IMR-90 (cell line): ENCODE data around the gene PCGF2. TPM values are rescaled to one million over a fixed set of nuclear protein-coding genes. Genes with fewer than 3 reads are reported as not detected.

Experiments used
- ATAC-seq: fragments of 200-7000 bp; cut with Tn5 transposase; 2 replicates; pipeline ENCODE4 v1.9.1; 2020; ENCODE audit warnings: low read depth, mild to moderate bottlenecking, moderate library complexity
- BruUV-seq: library from RNA; stranded (reverse); fragments of 400-500 nt; replicated peaks from 2 replicates; lab custom pipeline; 2021; lab: Mats Ljungman, UMichigan
- CTCF ChIA-PET: fragments of 300-600 bp; formaldehyde crosslinking; extraction: SDS; loops from one replicate; lab custom pipeline; 2021; ENCODE audit warnings: antibody characterized with exemption; lab: Yijun Ruan, JAX
- POLR2A ChIA-PET: fragments of 300-600 bp; sonication (Branson Sonifier 250); formaldehyde crosslinking; loops from one replicate; lab custom pipeline; 2022; ENCODE audit warnings: antibody characterized with exemption; ENCODE audit not compliant: unreplicated experiment; lab: Charles Lee
- DNase-seq: peaks from one replicate; pipeline ENCODE4 v3.0.0; 2013
- H2AFZ ChIP-seq: replicated peaks from 2 replicates; pipeline ENCODE3; 2013; ENCODE audit warnings: low read length, mild to moderate bottlenecking; ENCODE audit not compliant: poor library complexity
- H2AK5ac ChIP-seq: 2 replicates; pipeline ENCODE4 v1.6.1; 2013; ENCODE audit warnings: low read depth, low read length, inconsistent platforms
- H2AK9ac ChIP-seq: replicated peaks from 2 replicates; pipeline ENCODE3; 2013; ENCODE audit warnings: mild to moderate bottlenecking, low read depth, low read length, moderate library complexity; ENCODE audit not compliant: poor library complexity
- H2BK120ac ChIP-seq: 2 replicates; pipeline ENCODE4 v1.6.1; 2013; ENCODE audit warnings: low read depth, low read length, inconsistent platforms
- H2BK15ac ChIP-seq: 3 replicates; pipeline ENCODE4 v1.6.1; 2013; ENCODE audit warnings: low read depth, low read length, inconsistent platforms
- H2BK20ac ChIP-seq: 2 replicates; pipeline ENCODE4 v1.6.1; 2013; ENCODE audit warnings: low read depth, mild to moderate bottlenecking, inconsistent platforms, low read length, moderate library complexity
- H2BK5ac ChIP-seq: 2 replicates; pipeline ENCODE4 v1.6.1; 2013; ENCODE audit warnings: mild to moderate bottlenecking, low read depth, low read length, inconsistent platforms; ENCODE audit not compliant: poor library complexity, severe bottlenecking
- H3K14ac ChIP-seq: replicated peaks from 2 replicates; pipeline ENCODE4 v1.6.1; 2013; ENCODE audit warnings: low read depth, low read length, inconsistent platforms
- H3K18ac ChIP-seq: 2 replicates; pipeline ENCODE4 v1.6.1; 2013; ENCODE audit warnings: low read depth, low read length, control low read depth
- H3K23ac ChIP-seq: 2 replicates; pipeline ENCODE4 v1.6.1; 2013; ENCODE audit warnings: low read depth, low read length, inconsistent platforms
- H3K27ac ChIP-seq: 2 replicates; pipeline ENCODE4 v1.5.1; 2013; ENCODE audit warnings: mild to moderate bottlenecking, control low read depth, low read length; ENCODE audit not compliant: insufficient read depth
- H3K27me3 ChIP-seq: 2 replicates; pipeline ENCODE4 v1.6.1; 2013; ENCODE audit warnings: low read length; ENCODE audit not compliant: control insufficient read depth, insufficient read depth
- H3K36me3 ChIP-seq: 2 replicates; pipeline ENCODE4 v1.6.1; 2013; ENCODE audit warnings: low read length, mixed read lengths; ENCODE audit not compliant: control insufficient read depth, insufficient read depth
- H3K4ac ChIP-seq: 2 replicates; pipeline ENCODE4 v1.6.1; 2013; ENCODE audit warnings: low read depth, low read length, inconsistent platforms
- H3K4me1 ChIP-seq: 2 replicates; pipeline ENCODE4 v1.6.1; 2013; ENCODE audit warnings: low read length, mixed read lengths; ENCODE audit not compliant: control insufficient read depth, insufficient read depth
- H3K4me2 ChIP-seq: 2 replicates; pipeline ENCODE4 v1.6.1; 2013; ENCODE audit warnings: low read depth, mild to moderate bottlenecking, control low read depth, low read length, moderate library complexity
- H3K4me3 ChIP-seq: 2 replicates; pipeline ENCODE4 v1.5.1; 2013; ENCODE audit warnings: low read depth, mild to moderate bottlenecking, control low read depth, low read length, moderate library complexity; ENCODE audit not compliant: insufficient read depth
- H3K56ac ChIP-seq: 2 replicates; pipeline ENCODE4 v1.6.1; 2013; ENCODE audit warnings: low read length, inconsistent platforms; ENCODE audit not compliant: insufficient read depth; ENCODE audit errors: extremely low read depth
- H3K79me1 ChIP-seq, 2 experiments: 2 replicates each; pipeline ENCODE4 v1.6.1; 2013; ENCODE audit warnings: low read length in 2 of 2, inconsistent platforms in 1 of 2, low read depth in 1 of 2
- H3K9ac ChIP-seq: 2 replicates; pipeline ENCODE4 v1.6.1; 2013; ENCODE audit warnings: low read depth, low read length, control low read depth
- H3K9me1 ChIP-seq: 2 replicates; pipeline ENCODE4 v1.6.1; 2013; ENCODE audit warnings: low read length, inconsistent platforms; ENCODE audit not compliant: insufficient read depth
- H3K9me3 ChIP-seq: 2 replicates; pipeline ENCODE4 v1.6.1; 2013; ENCODE audit warnings: low read length; ENCODE audit not compliant: control insufficient read depth, insufficient read depth
- H4K20me1 ChIP-seq: 2 replicates; pipeline ENCODE4 v1.6.1; 2013; ENCODE audit warnings: low read length, inconsistent platforms; ENCODE audit not compliant: insufficient read depth
- H4K5ac ChIP-seq: 2 replicates; pipeline ENCODE4 v1.6.1; 2013; ENCODE audit warnings: mild to moderate bottlenecking, low read depth, low read length, control low read depth
- H4K8ac ChIP-seq, 2 experiments: 2 replicates each; pipeline ENCODE4 v1.6.1; 2013; ENCODE audit warnings: low read depth in 2 of 2, low read length in 2 of 2, control low read depth in 1 of 2, inconsistent platforms in 1 of 2
- H4K91ac ChIP-seq: 2 replicates; pipeline ENCODE4 v1.6.1; 2013; ENCODE audit warnings: low read depth, low read length, inconsistent platforms; ENCODE audit not compliant: insufficient read depth
- BHLHE40 ChIP-seq: fragments of 150-350 bp; IDR thresholded peaks from 2 replicates; pipeline ENCODE4 v1.6.1; 2016; ENCODE audit warnings: mild to moderate bottlenecking, low read depth, low read length
- CEBPB ChIP-seq: IDR thresholded peaks from 2 replicates; pipeline ENCODE4 v1.6.1; 2012; ENCODE audit warnings: low read depth, low read length, improper control_type of control experiment
- CHD1 ChIP-seq: IDR thresholded peaks from 2 replicates; pipeline ENCODE4 v1.6.1; 2012; ENCODE audit warnings: low read depth, low read length, improper control_type of control experiment
- FOS ChIP-seq: fragments of 150-350 bp; IDR thresholded peaks from 2 replicates; pipeline ENCODE4 v1.6.1; 2016; ENCODE audit warnings: low read depth, low read length
- MAFK ChIP-seq: IDR thresholded peaks from 2 replicates; pipeline ENCODE4 v1.6.1; 2012; ENCODE audit warnings: low read depth, low read length, improper control_type of control experiment
- MXI1 ChIP-seq: IDR thresholded peaks from 2 replicates; pipeline ENCODE4 v1.6.1; 2012; ENCODE audit warnings: low read depth, mild to moderate bottlenecking, low read length, moderate library complexity, borderline replicate concordance
- NFE2L2 ChIP-seq: fragments of 150-350 bp; IDR thresholded peaks from 2 replicates; pipeline ENCODE4 v1.6.1; 2016; ENCODE audit warnings: low read depth, mild to moderate bottlenecking, low read length
- POLR2A ChIP-seq: IDR thresholded peaks from 2 replicates; pipeline ENCODE4 v1.6.1; 2012; ENCODE audit warnings: mild to moderate bottlenecking, low read depth, low read length
- RAD21 ChIP-seq: IDR thresholded peaks from 2 replicates; pipeline ENCODE4 v1.6.1; 2012; ENCODE audit warnings: low read length, improper control_type of control experiment
- RCOR1 ChIP-seq: IDR thresholded peaks from 2 replicates; pipeline ENCODE4 v1.6.1; 2012; ENCODE audit warnings: mild to moderate bottlenecking, low read length, improper control_type of control experiment; ENCODE audit not compliant: insufficient replicate concordance
- RFX5 ChIP-seq: IDR thresholded peaks from 2 replicates; pipeline ENCODE4 v1.8.0; 2012; ENCODE audit warnings: low read depth, mild to moderate bottlenecking, low read length, moderate library complexity
- SMC3 ChIP-seq: fragments of 150-350 bp; IDR thresholded peaks from 2 replicates; pipeline ENCODE4 v1.6.1; 2016; ENCODE audit warnings: low read depth, mild to moderate bottlenecking, antibody characterized with exemption, low read length, moderate library complexity
- WGBS, 2 experiments: methylation state at CpG; one replicate each; pipeline versions ENCODE4 v1.1.5 to v1.1.7; 2013; ENCODE audit warnings: missing lambda C conversion rate in 2 of 2; ENCODE audit not compliant: insufficient read length in 1 of 2; ENCODE audit errors: extremely low coverage in 2 of 2; 5-methylcytosine and 5-hydroxymethylcytosine counted together
- dilution Hi-C: fragments of 300-500 bp; cut with HindIII; formaldehyde crosslinking; loops from one replicate; pipeline ENCODE4 v1.14.3; 2018; ENCODE audit warnings: low sequenced_read_pairs; ENCODE audit not compliant: unreplicated experiment
- in situ Hi-C: fragments of 300-500 bp; cut with MboI; formaldehyde crosslinking; loops from 3 replicates; pipeline ENCODE4 v1.14.3; 2019; ENCODE audit warnings: low sequenced_read_pairs, inconsistent platforms, mixed read lengths
- intact Hi-C: fragments of 100-400 bp; cut with micrococcal nuclease; formaldehyde crosslinking; loops from 2 replicates; pipeline ENCODE4 v1.10.0; 2022
- polyA plus RNA-seq, 3 experiments: library from polyadenylated mRNA; depleted of rRNA; stranded (reverse); fragments of >200 nt; gene quantifications; 2 replicates each; pipeline ENCODE4 v1.2.3, GENCODE V29; 2012; ENCODE audit warnings: low replicate concordance in 1 of 3
- total RNA-seq: library from RNA; depleted of rRNA; stranded (reverse); fragments of >200 nt; gene quantifications from 2 replicates; pipeline ENCODE4 v1.2.3, GENCODE V29; 2012
- TF ChIP-seq, protein P1 (sequence below): fragments of 150-350 bp; IDR thresholded peaks from 2 replicates; pipeline ENCODE4 v1.6.1; 2016; ENCODE audit warnings: low read depth, mild to moderate bottlenecking, low read length, moderate library complexity, borderline replicate concordance
- TF ChIP-seq, protein P2 (sequence below): conservative IDR thresholded peaks from 2 replicates; pipeline ENCODE4 v1.5.1; 2012; ENCODE audit warnings: mild to moderate bottlenecking, low read depth, low read length, improper control_type of control experiment
- TF ChIP-seq, protein P3 (sequence below): fragments of 150-350 bp; IDR thresholded peaks from 2 replicates; pipeline ENCODE4 v1.6.1; 2017; ENCODE audit warnings: mild to moderate bottlenecking, antibody characterized with exemption, low read length, low read depth

The PCGF2 gene
- total and polyA plus RNA-seq, 2 of the 4 experiments (the other 2 are of a cell fraction): 1.1 to 18.2 TPM

DNA sequence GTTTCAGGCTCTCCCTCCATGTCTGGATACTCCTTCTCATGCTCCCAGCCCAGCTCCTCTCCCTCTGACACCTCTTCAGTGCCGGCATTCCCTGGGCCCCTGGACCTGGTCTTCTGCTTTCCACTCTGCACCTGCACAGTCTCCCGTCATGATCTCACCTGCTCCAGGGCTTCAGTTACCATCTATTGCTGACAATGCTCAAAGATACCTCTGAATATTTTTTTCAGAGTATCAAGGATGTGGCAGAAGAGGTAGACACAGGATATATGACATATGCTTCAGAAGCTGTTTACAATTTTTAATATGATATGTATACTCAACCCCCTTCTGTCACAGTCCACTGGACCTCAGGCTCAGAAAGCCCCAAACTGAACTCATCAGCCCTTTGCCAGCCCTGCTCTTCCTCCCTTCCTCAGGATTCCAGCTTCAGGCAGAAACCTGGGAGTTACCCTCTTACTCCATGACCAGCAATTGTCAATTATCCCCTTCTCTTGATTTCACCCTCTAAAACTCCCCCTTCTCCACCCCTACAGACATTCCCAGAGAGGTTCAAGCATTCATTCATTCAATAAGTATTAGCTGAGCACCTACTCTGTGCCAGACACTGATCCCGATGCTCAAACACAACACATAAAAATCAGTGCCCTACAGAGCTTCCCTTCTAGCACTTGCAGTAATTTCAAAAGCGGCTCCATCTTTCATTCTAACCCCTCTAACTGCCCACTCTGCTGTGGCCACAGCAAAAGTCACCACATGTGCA, 50.9 kb downstream of the PCGF2 start:
- CTCF ChIA-PET: interaction anchor here (0.6 kb wide), 2 partner anchors 19 to 55 kb away, joined by 3 read pairs; no protein-coding TSS in a partner anchor
- Histone ChIP-seq H4K5ac (no peak overlapping the region), H3K18ac (no peak overlapping the region), H2AK9ac (no peak overlapping the region), H3K27me3 (no peaks in the 10 kb centered on the region; the same call in 1 of the 2 replicates), H3K23ac (no peak overlapping the region), H3K4me1 (peaks cover 13% of the 10 kb centered on the region), H3K4ac (no peak overlapping the region), H3K14ac (no peak overlapping the region), H4K91ac (no peak overlapping the region), H2BK120ac (no peak overlapping the region), H4K20me1 (no peaks in the 10 kb centered on the region), H2BK15ac (no peak overlapping the region), H4K8ac (no peak overlapping the region), H3K4me3 (no peak overlapping the region), H3K4me2 (no peak overlapping the region), H3K36me3 (no peaks in the 10 kb centered on the region), H3K9me1 (peaks cover 15% of the 10 kb centered on the region), H2BK20ac (no peak overlapping the region), H2BK5ac (no peak overlapping the region), H3K56ac (no peak overlapping the region), H3K79me1 (0 out of 4 replicates have a peak, but pooled peaks cover 0 to 6% of the 10 kb centered on the region in 2 experiments), H2AK5ac (no peak overlapping the region), H3K9ac (no peak overlapping the region), H2AFZ (no peak overlapping the region), H3K9me3 (no peaks in the 10 kb centered on the region), H3K27ac (no peak overlapping the region)
- BruUV-seq: no TSS peak
- DNase-seq (no peak), ATAC-seq (no peak)
- 100% methylated on average over 1 of the region's 4 CpGs; no CpG with 5 or more reads in 1 of the 2 experiments for WGBS, 2 experiments
- intact Hi-C loops (no loop called here), dilution Hi-C loops (no loop called here), in situ Hi-C loops (no loop called here)
- POLR2A ChIA-PET: interaction anchor here (0.6 kb wide), 1 partner anchor 250 kb away, joined by 4 read pairs; no protein-coding TSS in a partner anchor
- no peak for TF ChIP-seq MAFK
- TF ChIP-seq, protein P1, sequence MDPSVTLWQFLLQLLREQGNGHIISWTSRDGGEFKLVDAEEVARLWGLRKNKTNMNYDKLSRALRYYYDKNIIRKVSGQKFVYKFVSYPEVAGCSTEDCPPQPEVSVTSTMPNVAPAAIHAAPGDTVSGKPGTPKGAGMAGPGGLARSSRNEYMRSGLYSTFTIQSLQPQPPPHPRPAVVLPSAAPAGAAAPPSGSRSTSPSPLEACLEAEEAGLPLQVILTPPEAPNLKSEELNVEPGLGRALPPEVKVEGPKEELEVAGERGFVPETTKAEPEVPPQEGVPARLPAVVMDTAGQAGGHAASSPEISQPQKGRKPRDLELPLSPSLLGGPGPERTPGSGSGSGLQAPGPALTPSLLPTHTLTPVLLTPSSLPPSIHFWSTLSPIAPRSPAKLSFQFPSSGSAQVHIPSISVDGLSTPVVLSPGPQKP: no peak
- no peak for TF ChIP-seq SMC3
- TF ChIP-seq, protein P2, sequence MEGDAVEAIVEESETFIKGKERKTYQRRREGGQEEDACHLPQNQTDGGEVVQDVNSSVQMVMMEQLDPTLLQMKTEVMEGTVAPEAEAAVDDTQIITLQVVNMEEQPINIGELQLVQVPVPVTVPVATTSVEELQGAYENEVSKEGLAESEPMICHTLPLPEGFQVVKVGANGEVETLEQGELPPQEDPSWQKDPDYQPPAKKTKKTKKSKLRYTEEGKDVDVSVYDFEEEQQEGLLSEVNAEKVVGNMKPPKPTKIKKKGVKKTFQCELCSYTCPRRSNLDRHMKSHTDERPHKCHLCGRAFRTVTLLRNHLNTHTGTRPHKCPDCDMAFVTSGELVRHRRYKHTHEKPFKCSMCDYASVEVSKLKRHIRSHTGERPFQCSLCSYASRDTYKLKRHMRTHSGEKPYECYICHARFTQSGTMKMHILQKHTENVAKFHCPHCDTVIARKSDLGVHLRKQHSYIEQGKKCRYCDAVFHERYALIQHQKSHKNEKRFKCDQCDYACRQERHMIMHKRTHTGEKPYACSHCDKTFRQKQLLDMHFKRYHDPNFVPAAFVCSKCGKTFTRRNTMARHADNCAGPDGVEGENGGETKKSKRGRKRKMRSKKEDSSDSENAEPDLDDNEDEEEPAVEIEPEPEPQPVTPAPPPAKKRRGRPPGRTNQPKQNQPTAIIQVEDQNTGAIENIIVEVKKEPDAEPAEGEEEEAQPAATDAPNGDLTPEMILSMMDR: no peak
- TF ChIP-seq RCOR1: no peak
- no peak for TF ChIP-seq FOS
- no peak for TF ChIP-seq CHD1
- no peak for TF ChIP-seq POLR2A
- TF ChIP-seq BHLHE40: no peak
- TF ChIP-seq CEBPB: no peak
- TF ChIP-seq, protein P3, sequence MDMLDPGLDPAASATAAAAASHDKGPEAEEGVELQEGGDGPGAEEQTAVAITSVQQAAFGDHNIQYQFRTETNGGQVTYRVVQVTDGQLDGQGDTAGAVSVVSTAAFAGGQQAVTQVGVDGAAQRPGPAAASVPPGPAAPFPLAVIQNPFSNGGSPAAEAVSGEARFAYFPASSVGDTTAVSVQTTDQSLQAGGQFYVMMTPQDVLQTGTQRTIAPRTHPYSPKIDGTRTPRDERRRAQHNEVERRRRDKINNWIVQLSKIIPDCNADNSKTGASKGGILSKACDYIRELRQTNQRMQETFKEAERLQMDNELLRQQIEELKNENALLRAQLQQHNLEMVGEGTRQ: no peak
- no peak for TF ChIP-seq RFX5
- no peak for TF ChIP-seq RAD21
- TF ChIP-seq MXI1: no peak
- TF ChIP-seq NFE2L2: no peak
